NCI-H1694 (cell line): ENCODE measurements around the gene PDCD6IP.
A peak's percentile ranks its signal among the peaks of the same experiment; 100 is the strongest.
"Not testable (repeated sequence)": the region's sequence is repeated elsewhere in the genome, so short reads cannot be mapped to it uniquely, and the experiment has no call there.

Experiments
- DNase-seq: peaks from one replicate; lab custom pipeline; 2025; lab: John Stamatoyannopoulos, UW

PDCD6IP gene

GRCh38 chr3:33848624-33849347 is 50.4 kb downstream of the PDCD6IP start:
- DNase-seq: no peak

GRCh38 chr3:33850599-33850998 is 52.2 kb downstream of the PDCD6IP start:
- DNase-seq: not testable (repeated sequence)

GRCh38 chr3:33855407-33855806 is 57.0 kb downstream of the PDCD6IP start:
- DNase-seq: not testable (repeated sequence)

- no peak for DNase-seq
Observed at GRCh38 chr3:33855884-33856546, 57.6 kb downstream of the PDCD6IP start.

GRCh38 chr3:33857701-33858100 is 59.3 kb downstream of the PDCD6IP start:
- DNase-seq: not testable (repeated sequence)

GRCh38 chr3:33858131-33858530 is 59.7 kb downstream of the PDCD6IP start:
- DNase-seq: no peak

- no peak for DNase-seq
Observed at GRCh38 chr3:33860373-33861050, 62.1 kb downstream of the PDCD6IP start.

GRCh38 chr3:33865133-33865532 is 66.7 kb downstream of the PDCD6IP start:
- no peak for DNase-seq

- no peak for DNase-seq
Observed at GRCh38 chr3:33868309-33868708, 69.9 kb downstream of the PDCD6IP start.

GRCh38 chr3:33869977-33870376 is 71.5 kb downstream of the PDCD6IP start:
- no peak for DNase-seq

GRCh38 chr3:33874815-33875214 is 76.4 kb downstream of the PDCD6IP start:
- DNase-seq: no peak

GRCh38 chr3:33875680-33876079 is 77.2 kb downstream of the PDCD6IP start:
- DNase-seq: no peak

- no peak for DNase-seq
Observed at GRCh38 chr3:33877187-33877586, 78.8 kb downstream of the PDCD6IP start.

GRCh38 chr3:33879540-33879939 is 81.1 kb downstream of the PDCD6IP start:
- DNase-seq: no peak

GRCh38 chr3:33881156-33882064 is 83.0 kb downstream of the PDCD6IP start:
- DNase-seq: no peak

GRCh38 chr3:33882296-33882695 is 83.9 kb downstream of the PDCD6IP start:
- no peak for DNase-seq

- DNase-seq: peak; percentile 29
Observed at GRCh38 chr3:33883538-33883950, 85.1 kb downstream of the PDCD6IP start.

GRCh38 chr3:33883951-33884561 is 85.6 kb downstream of the PDCD6IP start:
- DNase-seq: no peak

GRCh38 chr3:33884701-33885100 is 86.3 kb downstream of the PDCD6IP start:
- no peak for DNase-seq

- no peak for DNase-seq
Observed at GRCh38 chr3:33885496-33885895, 87.1 kb downstream of the PDCD6IP start.

- DNase-seq: no peak
Observed at GRCh38 chr3:33886015-33886414, 87.6 kb downstream of the PDCD6IP start.

- DNase-seq: no peak
Observed at GRCh38 chr3:33887478-33887877, 89.0 kb downstream of the PDCD6IP start.
